NCI-H1092 treated with DMSO at 0.1 percent for 48 hours (cell line): ENCODE measurements around the gene SIL1.
A peak's percentile ranks its signal among the peaks of the same experiment; 100 is the strongest.
"Not testable (repeated sequence)": the region's sequence is repeated elsewhere in the genome, so short reads cannot be mapped to it uniquely, and the experiment has no call there.

ENCODE experiments used
- DNase-seq: peaks from one replicate; lab custom pipeline; 2025; lab: John Stamatoyannopoulos, UW

The SIL1 gene

GRCh38 chr5:139177281-139177680 is 20.9 kb downstream of the SIL1 start:
- not testable (repeated sequence) for DNase-seq

- not testable (repeated sequence) for DNase-seq
Measured at GRCh38 chr5:139174382-139174781, 23.8 kb downstream of the SIL1 start.

DNA sequence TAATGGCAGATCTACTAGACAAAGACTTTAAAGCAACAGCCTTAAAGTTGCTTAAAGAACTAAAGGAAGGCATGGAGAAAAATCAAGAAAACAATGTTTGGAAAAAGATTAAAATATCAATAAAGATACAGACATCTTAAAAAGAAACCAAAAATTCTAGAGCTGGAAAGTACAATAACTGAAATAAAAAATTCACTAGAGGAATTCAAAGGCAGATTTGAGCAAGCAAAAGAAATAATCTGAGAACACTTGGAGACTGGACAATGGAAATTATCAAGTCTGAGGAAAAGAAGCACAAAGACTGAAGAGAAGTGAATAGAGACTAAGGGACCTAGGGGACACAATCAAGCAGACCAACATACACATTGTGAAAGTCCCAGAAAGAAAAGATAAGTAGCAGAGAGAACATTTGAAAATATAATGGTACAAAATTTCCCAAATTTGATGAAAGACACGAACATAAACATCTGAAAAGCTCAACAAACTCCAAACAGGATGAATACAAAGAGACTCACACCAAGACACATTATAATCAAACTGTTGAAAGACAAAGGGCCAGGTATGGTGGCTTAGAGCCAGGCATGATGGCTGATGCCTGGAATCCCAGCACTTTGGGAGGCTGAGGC is 26.3 kb downstream of the SIL1 start:
- DNase-seq = no peak

- no peak for DNase-seq
Measured at GRCh38 chr5:139167952-139168720, 30.0 kb downstream of the SIL1 start.

GRCh38 chr5:139167533-139167932 is 30.6 kb downstream of the SIL1 start:
- no peak for DNase-seq

- no peak for DNase-seq
Measured at GRCh38 chr5:139167063-139167462, 31.1 kb downstream of the SIL1 start.

DNA sequence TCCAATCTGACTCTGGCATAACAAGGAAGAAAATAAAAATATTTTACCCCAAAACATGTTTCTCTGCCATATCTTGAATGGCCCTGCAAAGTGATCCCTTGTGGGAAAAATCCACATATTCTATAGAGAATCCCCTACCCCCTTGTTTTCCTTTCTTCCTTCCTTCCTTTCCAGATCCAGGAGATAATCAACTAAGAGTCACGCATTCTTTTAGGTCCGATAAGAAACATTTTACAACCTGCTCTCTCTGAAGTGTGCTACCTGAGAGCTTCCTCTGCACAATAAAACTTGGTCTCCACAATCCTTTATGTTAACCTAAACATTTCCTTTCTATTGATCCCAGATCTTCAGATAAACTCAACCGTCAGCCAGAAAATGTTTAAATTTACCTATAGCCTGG is 33.3 kb downstream of the SIL1 start:
- not testable (repeated sequence) for DNase-seq

DNA sequence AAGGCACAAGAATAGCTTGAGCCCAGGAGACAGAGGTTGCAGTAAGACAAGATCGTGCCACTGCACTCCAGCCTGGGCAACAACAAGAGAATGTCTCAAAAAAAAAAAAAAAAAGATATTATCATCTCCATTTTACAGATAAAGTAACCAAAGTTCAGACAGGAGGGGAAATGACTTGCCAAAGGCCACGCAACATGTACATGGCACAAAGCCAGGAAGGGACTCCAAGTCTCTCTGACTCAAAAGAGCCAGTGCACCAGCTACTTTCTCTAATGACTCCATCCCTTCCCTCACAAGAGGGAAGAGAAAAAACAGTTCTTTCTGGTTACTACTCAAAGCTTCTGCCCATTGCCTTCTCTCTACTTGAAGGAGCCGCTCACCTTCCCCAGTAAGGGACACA is 34.1 kb downstream of the SIL1 start:
- DNase-seq = no peak

DNA sequence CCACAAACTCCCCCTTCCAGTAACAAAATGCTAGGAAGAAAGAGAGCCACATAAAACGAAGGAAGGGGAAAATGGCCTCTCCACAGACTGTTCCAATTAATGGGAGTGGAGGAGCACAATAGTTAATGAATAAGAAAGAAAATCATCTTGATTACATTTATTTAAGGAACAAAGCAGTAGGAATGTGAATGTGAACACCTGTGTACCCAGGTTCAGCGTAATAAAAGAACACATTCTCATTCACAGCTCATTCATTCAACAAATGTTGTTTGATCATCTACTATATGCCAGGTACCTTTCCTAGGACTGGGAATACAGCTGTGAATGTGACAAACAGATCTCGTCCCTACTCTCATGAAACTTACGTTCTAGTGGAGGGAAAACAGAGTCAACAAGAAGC is 35.7 kb downstream of the SIL1 start:
- no peak for DNase-seq

GRCh38 chr5:139158791-139159190 is 39.4 kb downstream of the SIL1 start:
- DNase-seq = no peak

GRCh38 chr5:139157556-139157955 is 40.6 kb downstream of the SIL1 start:
- no peak for DNase-seq

DNA sequence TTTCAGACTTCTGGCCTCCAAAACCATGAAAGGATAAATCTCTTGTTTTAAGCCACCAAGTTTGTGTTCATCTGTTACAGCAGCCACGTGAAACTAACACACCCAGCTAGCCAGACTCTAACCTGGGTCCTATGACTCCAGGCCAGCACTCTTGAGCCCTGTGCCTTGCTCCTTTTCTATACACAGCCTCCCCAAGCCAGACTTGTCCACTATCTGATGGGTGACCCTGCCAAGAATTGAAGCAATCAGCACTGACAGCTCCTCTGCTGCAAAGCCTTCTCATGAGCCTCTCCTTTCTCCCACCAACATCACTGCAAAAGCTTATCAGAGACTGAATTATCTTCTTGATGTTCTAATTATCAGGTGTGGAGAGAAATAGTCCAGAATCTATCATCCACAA is 41.4 kb downstream of the SIL1 start:
- no peak for DNase-seq

DNA sequence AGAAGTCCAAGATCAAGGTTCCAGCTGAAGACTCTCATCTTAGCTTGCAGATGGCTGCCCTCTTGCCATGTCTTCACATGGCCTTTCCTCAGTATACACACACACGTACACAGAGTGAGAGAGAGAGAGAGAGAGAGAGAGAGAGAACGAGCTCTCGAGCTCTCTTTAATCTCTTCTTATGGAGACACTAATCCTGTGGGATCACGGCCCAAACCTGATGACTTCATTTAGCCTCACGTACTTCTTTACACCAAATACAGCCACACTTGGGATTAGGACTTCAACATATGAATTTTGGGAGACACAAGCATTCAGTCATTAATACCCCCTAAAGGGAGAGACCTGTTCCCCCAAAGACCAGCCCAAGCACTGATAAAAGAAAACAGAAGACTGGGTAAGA is 42.8 kb downstream of the SIL1 start:
- DNase-seq = no peak

DNA sequence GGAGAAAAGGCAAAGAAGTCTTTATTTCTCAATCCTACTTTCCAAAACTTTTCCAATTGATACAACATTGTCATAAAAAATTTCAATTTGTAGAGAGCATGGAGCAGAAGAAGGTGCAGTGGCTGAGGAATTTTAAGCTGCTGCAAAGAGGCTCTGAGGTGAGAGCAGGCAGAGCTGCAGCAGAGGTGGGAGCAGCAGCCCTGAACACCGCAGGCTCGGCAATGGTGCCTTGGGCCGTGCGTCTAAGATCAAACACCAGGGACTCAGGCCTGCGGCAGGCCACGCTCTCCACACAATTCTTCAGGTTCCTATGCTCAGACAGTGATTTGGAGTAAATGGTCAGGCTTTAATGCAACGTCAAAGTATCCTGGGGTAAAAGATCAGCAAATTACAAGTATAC is 46.3 kb downstream of the SIL1 start:
- DNase-seq = no peak

DNA sequence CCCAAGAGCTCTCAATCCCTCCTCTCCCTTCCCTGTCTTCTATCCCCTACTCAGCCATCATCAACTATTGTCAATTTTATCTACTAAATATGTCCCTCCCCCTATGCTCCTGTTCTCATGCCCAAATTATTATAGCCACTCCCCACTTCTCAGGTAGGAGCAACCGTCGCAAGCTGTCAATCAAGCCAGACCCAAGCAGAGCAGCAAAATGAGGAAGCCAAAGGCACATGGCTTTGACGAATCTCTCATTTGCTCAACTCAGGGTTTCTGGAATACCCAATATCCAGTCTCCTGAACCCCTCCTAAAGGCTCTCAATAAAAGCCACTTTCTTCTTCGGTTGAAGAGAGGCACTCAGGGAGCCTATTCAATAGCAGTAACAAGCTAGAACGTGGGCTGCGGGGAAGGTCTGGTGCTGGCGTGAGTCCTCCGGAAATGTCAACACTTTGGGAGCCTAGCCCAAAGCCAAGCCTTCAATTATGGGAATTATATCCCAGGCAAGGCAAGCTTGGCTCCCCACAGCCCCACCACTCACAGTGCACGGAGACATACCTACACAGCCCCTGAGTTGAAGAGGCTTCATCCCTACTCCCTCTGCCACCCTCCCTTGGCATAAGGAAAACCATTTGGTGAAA is 47.7 kb downstream of the SIL1 start:
- DNase-seq = no peak

DNA sequence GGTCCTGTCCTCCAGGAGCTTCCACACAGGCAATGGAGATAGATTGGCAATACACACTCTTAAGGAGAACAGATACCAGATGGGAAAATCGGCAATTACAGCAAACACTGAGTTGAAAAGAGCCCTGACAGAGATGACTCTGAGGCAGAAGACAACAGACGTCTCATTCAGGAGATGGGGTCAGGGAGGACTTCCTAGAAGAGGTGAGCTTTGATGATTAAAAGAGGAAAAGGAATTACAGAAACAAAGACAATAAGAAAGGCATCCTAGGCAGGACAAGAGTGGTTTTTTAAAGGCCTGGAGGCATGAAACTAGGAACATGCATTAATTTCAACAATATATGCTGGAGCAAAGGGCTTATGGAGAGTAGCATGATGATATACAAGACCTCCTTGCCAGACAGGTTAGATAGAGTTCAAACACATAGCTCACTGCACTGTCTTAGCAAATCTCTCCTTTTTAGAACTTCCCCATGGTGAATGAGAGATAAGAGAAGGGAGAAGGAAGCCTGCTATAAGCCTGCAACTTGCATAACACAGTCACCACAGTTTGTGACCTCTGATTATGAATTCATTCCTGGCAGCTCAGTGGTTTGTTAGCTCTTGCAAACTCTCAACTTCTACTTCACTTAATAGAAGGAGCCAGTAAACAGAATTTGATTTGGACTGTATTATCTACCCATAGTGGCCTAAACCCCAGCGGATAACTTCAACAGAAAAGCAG is 48.5 kb downstream of the SIL1 start:
- no peak for DNase-seq

DNA sequence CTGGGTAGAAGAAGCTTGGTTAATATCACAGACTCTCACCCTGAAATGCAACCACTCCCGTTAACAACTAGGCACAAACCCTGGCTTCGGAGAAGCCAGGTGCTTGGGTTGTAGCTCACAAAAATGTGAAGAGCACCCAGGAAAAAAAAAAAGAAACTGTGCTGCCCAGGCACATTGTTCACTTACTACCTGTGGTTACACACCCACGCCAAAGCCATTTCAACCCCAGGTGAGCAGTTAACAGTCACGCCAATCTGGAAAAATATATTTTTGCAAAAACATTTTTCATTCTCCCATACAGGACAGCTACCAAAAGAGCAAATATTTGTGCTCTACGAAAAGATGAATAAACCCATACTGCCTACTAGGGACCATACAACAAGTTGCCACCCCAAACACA is 49.2 kb downstream of the SIL1 start:
- no peak for DNase-seq

GRCh38 chr5:139148306-139148705 is 49.9 kb downstream of the SIL1 start:
- DNase-seq = no peak

DNA sequence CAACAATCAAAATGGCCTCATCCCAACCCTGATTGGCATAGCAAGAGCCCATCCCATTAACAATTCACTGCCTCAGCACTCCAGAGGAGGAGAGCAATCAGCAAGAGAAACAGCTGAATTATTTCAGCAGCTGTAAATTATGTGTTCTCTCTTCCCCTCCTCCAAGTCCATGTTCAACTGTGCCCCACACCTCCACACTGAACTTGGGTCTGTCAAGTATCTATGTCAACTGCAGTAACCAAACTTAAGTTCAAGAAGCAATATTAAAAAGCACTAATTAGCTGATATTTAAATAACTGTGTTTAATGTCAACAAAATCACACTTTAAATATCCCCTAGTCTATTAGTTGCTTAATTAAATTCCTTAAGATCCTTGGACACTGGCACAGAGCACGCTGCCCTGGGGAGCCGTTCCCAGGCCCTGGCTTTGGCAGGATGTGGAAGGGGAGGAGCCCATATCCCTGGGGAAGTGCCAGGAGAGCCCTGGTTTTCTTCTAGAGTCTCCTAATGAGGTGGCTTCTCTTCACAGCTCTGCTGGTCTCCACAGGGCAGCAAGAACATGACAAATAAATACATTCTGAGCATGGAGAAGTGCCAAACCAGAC is 50.6 kb downstream of the SIL1 start:
- peak; percentile 38 for DNase-seq

DNA sequence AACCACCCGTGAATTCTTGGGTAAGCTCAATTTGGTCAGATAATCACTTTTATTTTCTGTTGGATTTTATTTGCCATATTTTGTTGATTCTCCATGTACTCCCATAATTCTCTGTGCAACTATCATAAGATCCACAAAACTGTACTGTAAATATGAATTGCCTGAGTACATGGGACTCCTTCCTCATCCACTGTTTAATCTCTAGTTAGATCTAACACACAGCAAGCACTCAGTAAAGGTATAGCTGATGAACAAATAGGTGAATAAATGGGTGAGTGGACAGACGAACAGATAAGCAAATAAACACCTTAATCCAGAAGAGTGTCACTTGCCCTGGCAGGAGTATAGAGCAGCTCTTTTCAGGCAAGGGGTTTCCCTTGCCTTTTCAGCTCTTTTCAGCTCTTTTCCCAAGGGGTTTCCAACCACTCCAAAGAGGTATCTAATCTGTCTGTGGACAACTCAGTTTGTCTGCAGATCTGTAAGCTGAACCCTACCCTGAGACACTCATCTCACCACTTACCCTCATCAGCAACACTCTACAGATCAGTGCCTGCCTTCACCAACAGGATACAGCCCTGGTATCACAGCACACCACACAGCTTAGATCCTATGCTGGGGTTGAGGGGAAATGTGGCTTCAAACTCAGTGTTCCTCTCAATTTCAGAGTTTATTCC is 51.2 kb downstream of the SIL1 start:
- peak; percentile 41 for DNase-seq

DNA sequence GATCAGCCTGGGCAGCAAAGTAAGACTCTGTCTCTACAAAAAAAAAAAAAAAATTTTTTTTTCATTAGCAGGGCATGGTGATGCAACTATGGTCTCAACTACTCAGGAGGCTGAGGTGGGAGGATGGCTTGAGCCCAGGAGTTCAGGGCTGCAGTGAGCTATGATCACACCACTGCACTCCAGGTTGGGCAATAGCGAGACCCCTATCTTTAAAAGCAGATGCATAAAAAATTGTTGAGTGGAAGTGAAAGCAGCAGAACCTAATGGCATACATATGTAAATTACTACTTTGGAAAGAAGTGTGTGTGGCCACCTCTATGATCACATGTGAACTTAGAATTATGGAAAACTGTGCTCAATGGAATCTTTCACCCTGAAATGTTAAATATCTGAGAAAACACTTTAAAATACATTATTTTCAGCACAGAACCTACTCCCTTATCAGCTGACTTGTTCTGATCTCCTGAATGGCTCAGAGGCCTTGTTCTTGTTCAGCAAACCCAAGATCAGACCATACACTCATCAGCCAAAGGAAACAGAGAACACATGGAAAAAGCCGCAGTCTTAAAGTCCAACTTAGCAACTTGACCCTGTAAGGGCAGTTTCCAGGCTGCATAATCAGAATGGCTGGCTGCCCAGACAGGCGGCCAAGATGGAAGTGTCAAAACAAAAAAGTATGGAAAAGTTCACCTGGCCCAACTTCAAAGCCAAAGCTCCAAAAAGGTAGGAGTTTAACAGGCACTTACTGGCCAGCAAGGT is 56.5 kb downstream of the SIL1 start:
- DNase-seq = no peak
